LNCAP (cell line): ENCODE data around the gene ZNF536.

Experiments
- CTCF ChIP-seq: fragments of 450-650 bp; IDR thresholded peaks from 2 replicates; pipeline ENCODE4 v1.5.1; 2017; ENCODE audit warnings: mild to moderate bottlenecking

Gene ZNF536

GRCh38 chr19:30443531-30444252 lies 71.5 kb downstream of the ZNF536 start:
- no peak for TF ChIP-seq CTCF

- no peak for TF ChIP-seq CTCF
These were observed 72.1 kb downstream of the ZNF536 start for GRCh38 chr19:30444253-30444671.

GRCh38 chr19:30444686-30445232 lies 72.6 kb downstream of the ZNF536 start:
- TF ChIP-seq CTCF, result no peak

- no peak for TF ChIP-seq CTCF
These were observed 73.2 kb downstream of the ZNF536 start for GRCh38 chr19:30445385-30445784.

- no peak for TF ChIP-seq CTCF
These were observed 74.8 kb downstream of the ZNF536 start for GRCh38 chr19:30446850-30447552.

- no peak for TF ChIP-seq CTCF
These were observed 75.3 kb downstream of the ZNF536 start for GRCh38 chr19:30447553-30447870.

GRCh38 chr19:30448386-30449077 lies 76.3 kb downstream of the ZNF536 start:
- TF ChIP-seq CTCF, result no peak
